Smooth muscle cell of the brain vasculature (primary cell): Measurements from ENCODE around the gene RPS10.
"Not testable (repeated sequence)": the region's sequence is repeated elsewhere in the genome, so short reads cannot be mapped to it uniquely, and the experiment has no call there.

Source experiments
- DNase-seq: peaks from one replicate; pipeline ENCODE4 v3.0.0-alpha.2; 2012; ENCODE audit warnings: low read depth, low spot score

The RPS10 gene

DNA sequence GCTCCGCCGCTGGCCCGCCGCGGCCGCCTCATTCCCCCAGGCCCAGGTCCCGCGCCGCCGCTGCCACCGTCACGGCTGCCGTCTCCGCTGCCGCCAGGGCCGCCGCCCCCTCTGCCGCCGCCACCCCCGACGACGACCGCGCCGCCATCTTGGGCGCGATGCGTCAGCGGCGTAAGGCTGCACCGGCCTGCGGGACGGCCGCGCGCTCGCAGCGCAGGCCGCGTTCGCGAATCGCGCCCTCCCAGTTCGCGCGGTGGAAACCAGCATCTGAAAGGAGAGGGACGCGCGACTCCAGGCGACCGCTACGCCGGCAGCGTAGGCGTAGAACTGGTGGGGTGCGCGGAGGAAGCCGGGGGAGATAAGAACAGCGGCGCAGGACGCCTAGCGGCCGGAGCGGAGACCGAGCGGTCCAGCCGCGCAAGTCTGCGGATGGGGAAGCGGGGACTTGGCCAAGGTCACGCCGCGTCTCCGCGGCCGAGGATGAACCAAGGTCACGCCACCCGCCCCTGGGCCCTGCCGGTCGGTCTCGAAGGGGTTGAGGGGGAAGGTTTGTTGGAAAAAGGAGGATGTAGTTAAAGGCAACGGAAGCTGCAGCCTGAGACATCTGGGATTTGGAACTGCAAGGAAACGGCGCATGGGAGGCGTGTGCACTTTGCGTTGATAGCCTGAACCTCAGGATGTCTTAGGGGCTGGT, 33.2 kb downstream of the RPS10 start, which contains the start of gene NUDT3:
NUDT3 (minus strand) TSS at position 173 of the 694 bp plus-strand sequence. CDS start 307 bp downstream, outside the sequence.
- peak; percentile 90 for DNase-seq

DNA sequence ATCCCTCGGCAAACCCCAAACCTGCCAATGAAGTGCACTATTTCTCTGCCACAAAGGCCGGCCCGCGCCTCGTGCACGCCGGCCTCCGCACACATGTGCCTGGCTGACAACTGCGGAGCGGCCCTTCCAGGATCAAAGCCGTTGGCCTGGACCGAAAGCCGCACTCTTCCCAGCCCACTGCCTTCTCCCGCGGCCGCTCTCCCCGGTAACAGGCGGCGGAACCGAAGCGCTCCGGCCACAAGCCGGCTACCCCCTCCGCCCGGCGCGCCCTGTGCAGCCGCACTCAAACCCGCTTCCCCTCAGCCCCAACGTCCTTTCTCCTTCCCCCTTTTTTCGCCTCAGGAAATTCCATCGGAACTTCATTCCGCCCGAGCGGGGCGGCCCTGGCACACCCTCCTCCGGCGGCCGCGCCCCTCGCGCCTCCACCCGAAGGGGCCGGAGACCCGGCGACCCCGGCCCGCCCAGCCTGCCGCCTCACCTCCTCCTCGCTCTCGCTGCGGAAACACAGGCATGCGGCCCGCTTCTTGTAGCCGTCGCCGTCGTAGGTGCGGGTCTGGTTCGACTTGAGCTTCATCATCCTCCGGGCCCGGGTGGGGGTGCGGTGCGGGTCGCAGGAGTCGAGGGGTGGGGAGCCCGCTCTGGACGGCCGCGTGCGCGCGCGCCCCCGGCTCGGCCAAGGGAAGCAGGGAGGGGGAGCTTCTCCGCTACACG, 33.9 kb downstream of the RPS10 start:
- DNase-seq: no peak

DNA sequence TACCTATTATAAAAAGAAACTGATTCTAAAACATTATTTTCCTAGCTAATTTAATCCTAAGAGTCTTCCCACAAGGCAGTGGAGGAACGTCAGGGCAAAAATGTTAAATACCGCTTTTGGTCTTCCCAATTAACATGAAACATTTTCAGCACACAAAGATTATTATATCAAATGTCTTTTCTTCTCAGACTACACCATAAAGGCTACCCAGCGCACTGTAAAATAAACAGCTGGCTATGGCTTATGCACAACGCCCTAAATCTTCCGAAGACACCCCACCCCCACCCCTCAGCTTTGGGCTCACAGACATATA, 34.4 kb downstream of the RPS10 start:
- no peak for DNase-seq

DNA sequence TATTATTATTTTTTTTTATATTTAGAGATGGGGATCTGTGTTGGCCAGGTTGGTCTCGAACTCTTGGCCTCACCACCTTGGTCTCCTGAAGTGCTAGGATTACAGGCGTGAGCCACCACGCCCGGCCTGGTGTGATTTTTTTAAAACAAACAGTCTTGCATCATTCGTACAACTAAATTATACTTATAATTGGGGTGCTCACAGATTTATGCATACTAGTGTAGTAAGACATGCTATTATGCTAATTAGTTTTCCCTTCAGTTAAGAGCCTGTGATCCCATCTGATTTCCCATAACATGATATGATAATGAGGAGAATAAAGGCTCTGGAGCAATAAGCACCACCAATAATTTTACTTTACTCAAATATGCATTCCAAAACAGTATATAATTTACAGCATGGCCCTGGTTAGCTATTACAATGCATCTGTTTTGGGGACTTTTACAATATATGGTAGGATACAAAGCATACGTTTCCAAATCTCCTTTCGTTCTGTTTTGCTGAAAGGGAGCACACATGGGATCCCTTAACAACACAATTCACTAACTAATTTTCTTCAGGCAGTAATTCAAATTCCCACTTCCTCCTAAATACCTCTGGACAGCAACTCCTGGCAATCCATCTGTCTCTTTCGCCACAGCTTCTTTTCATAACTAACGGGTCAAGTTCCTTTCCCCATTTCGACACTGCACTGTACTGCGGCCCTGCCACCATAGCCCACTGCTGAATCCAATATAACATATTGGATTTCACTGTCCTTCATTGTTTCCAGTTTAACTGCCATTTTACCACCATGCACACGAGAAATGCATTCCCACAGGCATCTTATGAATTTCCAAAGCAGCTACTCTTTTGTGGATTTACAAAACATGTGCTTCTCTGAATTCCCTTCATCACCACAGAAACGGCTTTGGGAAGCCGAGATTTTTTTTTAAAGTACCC, 35.1 kb downstream of the RPS10 start:
- no peak for DNase-seq

DNA sequence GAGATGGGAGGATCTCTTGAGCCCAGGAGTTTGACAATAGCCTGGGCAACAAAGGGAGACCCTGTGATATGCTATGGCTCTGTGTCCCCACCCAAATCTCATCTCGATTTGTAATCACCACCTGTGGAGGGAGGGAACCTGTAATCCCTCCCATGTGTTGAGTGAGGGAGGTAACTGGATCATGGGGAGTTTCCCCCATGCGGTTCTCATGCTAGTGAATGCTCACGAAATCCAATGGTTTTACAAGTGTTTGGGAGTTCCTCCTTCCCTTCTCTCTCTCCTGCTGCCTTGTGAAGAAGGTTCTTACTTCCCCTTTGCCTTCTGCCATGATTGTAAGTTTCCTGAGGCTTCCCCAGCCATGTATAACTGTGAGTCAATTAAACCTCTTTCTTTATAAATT, 36.8 kb downstream of the RPS10 start:
- no peak for DNase-seq

DNA sequence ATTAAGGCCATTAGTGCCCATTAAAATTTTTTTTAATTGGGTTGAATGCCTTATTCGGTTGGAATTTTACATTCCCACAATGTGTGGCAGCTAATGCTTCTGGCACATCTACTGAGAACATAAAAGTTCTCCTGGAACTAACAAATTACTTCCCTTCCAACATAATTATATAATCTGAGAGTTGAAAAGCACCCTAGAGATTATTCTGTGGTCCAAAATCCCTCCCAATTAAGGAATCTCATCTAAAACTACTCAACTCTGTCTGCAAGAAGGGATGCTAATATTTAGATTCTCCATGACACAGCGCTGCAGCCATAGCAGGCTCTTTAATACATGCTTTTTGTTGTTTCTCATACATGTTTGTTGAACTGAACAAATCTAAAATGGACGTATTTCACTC, 37.4 kb downstream of the RPS10 start:
- DNase-seq: no peak

DNA sequence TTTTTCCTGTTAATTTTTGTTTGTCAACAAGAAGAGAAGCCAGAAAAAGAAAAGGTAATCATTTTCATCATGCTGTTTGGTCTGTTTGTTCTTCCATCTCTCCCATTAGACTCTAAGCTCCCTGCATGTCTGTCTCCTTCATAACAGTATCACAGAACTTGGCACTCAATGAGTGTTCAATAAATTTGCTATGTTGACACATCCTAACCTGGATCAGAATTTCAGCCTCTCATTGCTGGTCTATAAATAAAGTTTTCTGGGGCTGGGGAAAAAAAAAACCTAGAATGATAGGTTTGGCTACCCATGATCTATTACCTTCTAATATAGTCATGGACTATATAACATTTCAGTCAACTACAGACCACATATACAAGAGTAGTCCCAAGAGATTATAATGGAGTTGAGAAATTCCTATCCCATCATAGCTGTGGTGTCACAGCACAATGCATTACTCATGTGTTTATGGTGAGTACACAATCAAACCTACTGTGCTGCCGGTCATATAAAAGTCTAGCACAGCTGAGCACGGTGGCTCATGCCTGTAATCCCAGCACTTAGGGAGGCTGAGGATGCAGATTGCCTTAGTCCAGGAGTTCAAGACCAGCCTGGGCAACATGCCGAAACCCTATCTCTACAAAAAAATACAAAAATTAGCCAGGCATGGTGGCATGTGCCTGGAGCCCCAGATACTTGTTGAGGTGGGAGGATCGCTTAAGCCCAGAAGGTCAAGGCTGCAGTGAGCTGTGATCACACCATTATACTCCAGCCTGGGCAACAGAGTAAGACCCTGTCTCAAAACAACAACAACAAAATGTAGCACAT, 39.3 kb downstream of the RPS10 start:
- DNase-seq: peak; percentile 43

DNA sequence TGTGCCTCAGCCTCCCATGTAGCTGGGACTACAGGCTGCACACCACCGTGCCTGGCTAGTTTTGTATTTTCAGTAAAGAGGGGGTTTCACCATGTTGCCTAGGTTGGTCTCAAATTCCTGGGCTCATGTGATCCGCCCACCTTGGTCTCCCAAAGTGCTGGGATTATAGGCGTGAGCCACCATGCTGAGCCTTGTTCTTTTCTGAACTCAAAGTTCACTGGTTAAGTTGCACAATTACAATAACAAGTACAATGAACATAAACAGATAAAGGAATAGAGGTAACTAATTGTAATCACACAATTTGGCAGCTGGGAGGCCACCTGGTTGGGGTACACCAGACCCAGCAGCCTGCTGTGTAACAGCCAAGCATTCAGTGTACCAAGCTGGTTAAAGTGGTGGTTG, 40.1 kb downstream of the RPS10 start:
- DNase-seq: no peak

DNA sequence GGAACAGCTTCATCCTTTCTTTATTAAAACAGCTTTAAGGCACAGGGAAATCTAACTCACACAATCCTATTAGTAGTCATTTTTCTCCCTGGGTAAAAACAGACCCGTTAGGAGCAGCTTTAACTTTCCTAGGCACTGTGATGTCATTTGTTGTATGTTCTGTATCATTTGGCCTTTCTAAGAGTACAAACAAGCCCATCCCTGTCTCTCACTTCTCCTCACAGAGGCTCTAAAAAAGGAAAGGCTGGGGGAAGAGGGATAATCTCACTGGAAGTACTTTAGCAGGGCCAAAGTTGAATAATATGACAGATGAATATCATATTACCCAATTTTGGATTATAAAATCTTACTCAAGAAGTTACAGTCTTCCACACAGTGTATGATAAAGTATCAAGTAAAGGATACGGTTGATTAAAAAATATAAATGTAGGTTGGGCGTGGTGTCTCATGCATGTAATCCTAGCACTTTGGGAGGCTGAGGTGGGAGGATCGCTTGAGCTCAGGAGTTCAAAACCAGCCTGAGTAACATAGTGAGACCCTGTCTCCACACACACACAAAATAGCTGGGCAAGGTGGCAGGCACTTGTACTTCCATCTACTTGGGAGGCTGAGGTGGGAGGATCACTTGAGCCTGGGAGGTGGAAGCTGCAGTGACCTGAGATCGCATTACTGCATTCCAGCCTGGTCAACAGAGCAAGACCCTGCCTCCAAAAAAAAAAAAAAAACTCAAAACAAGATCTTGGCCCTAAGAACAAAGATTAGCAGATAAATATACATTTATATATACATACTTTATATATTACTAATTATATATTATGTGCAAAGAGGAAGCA, 41.3 kb downstream of the RPS10 start:
- DNase-seq: no peak

DNA sequence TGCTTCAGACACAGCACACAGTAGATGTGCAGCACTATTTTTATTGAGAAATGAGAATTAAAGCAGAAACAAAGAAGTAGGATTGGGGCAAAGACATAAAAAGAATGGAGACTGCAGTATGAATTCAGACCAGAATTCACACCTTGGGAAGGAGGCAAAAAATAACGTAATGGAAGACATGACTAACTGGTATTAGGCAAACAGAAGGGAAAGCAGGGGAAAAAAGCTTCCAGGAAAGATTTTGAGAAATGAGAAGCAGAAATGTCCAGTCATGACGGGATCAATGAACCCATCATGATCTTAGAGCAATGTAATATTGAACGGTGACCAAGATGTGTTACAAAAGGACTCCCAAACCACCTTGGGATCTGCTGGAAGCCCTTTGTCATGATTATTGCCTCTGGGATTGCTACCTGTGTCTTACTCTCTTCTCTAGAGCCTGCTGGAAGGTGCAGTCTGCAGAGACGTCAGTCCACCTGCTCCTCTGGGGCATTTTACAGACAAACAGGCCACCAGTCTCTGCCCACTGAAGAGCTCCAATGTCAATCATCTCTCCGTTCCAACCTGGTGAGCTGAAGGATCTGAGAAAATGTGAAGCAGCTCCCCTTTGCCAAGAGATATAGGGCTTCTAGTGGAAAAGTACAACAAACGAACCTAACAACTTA, 42.1 kb downstream of the RPS10 start:
- DNase-seq: no peak

DNA sequence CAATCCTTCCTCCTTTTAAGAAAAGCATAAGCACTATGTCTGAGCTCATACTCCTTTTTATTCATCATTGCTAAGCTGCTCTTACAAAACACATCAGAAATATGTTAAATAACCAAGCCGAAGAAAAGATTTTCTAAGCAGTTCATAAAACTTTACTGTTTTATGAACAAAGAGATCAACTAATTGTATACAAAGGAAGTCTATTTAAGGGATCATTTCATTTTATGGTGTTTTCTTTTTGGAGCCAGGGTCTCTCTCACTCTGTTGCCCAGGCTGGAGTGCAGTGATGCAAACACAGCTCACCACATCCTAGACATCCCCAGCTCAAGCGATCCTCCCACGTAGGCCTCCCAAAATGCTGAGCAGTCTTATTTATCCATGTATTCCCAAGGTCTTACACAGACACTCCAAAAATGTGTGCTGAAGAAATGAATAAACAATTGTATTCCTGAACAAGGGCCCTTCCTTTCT, 42.7 kb downstream of the RPS10 start:
- no peak for DNase-seq

DNA sequence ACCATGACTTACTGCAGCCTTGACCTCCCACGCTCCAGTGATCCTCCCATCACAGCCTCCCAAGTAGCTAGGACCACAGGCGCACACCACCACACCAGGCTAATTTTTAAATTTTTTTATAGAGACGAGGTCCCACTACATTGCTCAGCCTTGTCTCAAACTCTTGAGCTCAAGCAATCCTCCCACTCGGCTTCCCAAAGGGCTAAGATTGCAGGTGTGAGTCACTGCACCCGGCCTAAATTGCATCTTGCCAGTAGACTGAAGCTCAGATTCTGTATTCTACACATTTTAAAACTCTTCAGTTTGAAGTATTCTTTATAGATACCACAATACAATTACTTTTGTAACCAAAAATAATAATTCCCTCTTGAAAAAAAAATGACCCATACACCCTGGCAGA, 44.8 kb downstream of the RPS10 start:
- DNase-seq: no peak

DNA sequence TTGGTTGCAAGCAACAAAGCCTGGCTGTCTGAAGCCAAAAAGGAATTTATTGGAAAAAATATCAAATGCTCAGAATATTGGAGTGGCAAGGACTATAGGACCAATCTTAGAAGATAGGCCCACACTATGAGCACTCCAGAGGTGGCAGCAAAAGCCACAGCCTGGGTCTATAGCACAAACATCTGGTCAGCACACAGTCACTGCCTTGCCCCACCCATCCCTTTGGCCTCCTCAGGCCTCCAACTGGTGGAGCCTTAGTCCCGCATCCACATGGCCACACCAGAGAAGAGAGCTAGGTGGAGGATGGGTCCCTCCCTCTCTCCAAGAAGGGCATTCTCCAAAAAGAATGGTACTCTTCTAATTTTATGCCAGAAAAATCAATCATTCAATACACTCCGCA, 47.4 kb downstream of the RPS10 start:
- DNase-seq: no peak

DNA sequence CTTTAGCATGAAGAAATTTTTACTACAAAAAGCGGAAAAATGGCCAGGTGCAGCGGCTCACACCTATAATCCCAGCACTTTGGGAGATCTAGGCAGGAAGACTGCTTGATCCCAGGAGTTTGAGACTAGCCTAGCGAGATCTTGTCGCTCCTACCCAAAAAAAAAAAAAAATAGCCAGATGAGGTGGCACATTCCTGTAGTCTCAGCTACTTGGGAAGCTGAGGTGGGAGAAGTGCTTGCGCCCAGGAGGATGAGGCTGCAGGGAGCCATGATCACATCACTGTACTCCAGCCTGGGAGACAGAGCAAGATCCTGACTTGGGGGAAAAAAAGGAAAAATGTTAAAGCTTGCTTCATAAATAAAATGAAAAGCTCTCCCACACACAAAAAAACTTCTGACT, 47.9 kb downstream of the RPS10 start:
- no peak for DNase-seq

DNA sequence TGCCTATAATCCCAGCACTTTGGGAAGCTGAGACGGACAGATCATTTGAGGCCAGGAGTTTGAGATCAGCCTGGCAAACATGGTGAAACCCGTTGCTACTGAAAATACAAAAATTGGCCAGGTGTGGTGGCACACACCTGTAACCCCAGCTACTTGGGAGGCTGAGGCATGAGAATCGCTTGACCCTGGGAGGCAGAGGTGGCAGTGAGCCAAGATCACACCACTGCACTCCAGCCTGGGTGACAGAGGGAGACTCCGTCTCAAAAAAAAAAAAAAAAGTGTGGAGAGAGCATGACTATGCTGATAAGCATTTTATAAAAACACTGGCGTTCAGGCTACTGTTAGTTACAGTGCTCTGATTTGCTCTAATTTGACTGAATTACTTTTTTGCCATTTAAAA, 48.3 kb downstream of the RPS10 start:
- DNase-seq: not testable (repeated sequence)

DNA sequence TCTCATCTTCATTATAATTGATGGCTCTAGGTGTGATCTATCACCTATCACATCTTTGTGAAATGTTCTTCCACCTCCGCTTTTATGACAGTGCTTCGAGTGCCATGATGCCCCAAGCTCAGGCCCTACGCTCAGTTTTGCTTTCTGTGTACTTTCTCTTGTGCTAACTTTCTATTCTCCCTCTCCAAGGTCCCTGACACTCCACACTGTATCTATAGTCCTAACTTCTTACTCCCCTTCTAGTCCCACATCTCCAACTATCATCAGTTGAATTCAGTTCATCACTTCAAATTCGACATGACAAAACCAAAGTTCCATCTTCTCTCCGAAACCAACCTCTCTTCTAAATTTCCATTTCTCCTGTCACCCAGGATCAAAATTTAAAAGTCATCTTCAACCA, 50.0 kb downstream of the RPS10 start:
- no peak for DNase-seq

DNA sequence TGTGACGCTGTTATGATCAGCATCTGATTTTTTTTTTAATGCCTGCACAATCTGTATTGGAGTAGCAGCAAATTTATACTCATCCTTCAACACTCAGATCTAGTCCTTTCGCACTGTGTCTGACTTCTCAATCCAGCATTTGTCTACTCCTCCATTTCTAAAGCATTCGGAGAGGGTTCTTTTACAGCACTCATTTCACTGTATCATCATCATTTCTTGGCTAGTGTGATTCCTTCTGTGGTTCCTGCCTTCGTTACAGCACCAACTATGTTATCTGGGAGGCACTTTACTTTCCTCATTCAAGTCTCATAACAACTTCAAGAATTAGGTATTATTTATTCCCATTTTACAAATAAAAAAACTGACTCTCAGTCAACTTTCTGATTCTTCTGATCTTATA, 51.4 kb downstream of the RPS10 start:
- DNase-seq: no peak

DNA sequence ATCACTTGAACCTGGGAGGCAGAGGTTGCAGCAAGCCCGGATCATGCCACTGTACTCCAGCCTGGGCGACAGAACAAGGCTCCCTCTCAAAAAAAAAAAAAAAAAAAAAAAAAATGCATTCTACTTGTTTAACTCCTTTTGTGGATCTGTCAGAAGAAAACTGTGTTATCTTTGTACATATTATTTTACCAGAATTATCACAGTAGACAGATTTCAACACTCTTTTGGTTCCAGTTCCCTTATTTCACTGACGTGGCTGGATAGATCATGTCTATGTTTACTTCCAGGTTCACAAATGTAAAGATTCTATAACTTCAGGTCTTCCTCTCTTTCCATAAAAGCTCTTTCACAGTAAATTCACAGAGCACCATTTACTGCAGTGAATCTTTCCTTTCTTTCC, 51.8 kb downstream of the RPS10 start:
- DNase-seq: no peak

DNA sequence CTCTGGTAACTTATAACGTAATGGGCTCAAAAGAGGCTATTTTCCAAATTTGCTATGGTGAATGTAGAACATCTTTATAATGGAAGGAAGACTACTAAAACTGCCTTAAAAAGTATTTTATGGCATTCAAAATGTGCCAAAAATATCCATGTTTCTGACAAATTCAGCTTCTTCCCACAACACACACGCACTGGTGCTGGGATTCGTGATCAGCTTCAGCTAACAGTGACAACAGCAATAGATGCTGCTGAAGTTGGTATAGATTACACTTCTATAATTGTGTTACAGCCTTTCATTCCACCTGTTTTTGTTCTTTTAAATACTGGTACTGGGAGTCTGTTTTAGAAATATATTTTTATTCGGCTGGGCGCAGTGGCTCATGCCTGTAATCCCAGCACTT, 52.4 kb downstream of the RPS10 start:
- no peak for DNase-seq

DNA sequence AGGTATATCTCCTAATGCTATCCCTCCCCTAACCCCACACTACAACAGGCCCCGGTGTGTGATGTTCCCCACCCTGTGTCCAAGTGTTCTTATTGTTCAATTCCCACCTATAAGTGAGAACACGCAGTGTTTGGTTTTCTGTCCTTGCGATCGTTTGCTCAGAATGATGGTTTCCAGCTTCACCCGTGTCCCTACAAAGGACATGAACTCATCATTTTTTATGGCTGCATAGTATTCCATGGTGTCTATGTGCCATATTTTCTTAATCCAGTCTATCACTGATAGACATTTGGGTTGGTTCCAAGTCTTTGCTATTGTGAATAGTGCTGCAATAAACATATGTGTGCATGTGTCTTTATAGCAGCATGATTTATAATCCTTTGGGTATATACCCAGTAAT, 54.0 kb downstream of the RPS10 start:
- DNase-seq: not testable (repeated sequence)
